Astrocyte (in vitro differentiated cells and primary cell): ENCODE results near the gene MACC1.

Experiments used
- EZH2 ChIP-seq: IDR thresholded peaks from 2 replicates; pipeline ENCODE4 v1.6.1; 2012; ENCODE audit warnings: mild to moderate bottlenecking, low read length, inconsistent platforms; ENCODE audit not compliant: insufficient read depth
- TF ChIP-seq, protein P1 (sequence below): IDR thresholded peaks from 2 replicates; pipeline ENCODE4 v1.5.1; 2011; ENCODE audit warnings: low read depth, mild to moderate bottlenecking, inconsistent platforms, low read length, moderate library complexity; ENCODE audit not compliant: insufficient read depth

DNA sequence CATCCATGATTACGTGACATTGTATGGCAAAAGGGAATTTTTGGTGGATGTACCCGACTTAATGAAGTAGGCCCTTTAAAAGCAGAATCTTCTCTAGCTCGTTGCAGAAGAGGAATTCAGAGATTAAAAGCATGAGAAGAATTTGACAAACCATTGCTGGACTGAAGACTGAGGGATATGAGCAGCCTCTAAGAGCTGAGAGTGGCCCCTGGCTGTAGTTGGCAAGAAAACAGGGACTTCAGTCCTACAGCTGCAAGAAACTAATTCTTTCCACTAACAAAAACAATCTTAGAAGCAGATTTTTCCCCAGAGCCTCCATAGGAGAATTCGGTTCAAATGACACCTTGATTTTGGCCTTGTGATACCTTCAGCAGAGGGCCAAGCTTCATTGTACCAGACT is 34.1 kb downstream of the MACC1 start:
- TF ChIP-seq, protein P1, sequence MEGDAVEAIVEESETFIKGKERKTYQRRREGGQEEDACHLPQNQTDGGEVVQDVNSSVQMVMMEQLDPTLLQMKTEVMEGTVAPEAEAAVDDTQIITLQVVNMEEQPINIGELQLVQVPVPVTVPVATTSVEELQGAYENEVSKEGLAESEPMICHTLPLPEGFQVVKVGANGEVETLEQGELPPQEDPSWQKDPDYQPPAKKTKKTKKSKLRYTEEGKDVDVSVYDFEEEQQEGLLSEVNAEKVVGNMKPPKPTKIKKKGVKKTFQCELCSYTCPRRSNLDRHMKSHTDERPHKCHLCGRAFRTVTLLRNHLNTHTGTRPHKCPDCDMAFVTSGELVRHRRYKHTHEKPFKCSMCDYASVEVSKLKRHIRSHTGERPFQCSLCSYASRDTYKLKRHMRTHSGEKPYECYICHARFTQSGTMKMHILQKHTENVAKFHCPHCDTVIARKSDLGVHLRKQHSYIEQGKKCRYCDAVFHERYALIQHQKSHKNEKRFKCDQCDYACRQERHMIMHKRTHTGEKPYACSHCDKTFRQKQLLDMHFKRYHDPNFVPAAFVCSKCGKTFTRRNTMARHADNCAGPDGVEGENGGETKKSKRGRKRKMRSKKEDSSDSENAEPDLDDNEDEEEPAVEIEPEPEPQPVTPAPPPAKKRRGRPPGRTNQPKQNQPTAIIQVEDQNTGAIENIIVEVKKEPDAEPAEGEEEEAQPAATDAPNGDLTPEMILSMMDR = no peak
- TF ChIP-seq EZH2 = no peak
